Astrocyte (in vitro differentiated cells and primary cell): ENCODE results near the gene DHH. TPM values are rescaled to one million over a fixed set of nuclear protein-coding genes. Genes with fewer than 3 reads are reported as not detected.
A peak's percentile ranks its signal among the peaks of the same experiment; 100 is the strongest.

ENCODE experiments used
- DNase-seq: peaks from one replicate; pipeline ENCODE4 v3.0.0-alpha.2; 2010; ENCODE audit warnings: low read depth
- FAIRE-seq: peaks from 2 replicates; lab custom pipeline; 2011; peaks lifted over from hg19 to GRCh38; lab: Jason Lieb, UNC
- H2AFZ ChIP-seq: 2 replicates; pipeline ENCODE4 v1.6.0; 2012; ENCODE audit warnings: low read depth, low read length, inconsistent platforms
- H3K27ac ChIP-seq: 2 replicates; pipeline ENCODE4 v1.5.1; 2011; ENCODE audit warnings: low read depth, low read length, inconsistent platforms
- H3K27me3 ChIP-seq: 2 replicates; pipeline ENCODE4 v1.6.0; 2011; ENCODE audit warnings: low read length, inconsistent platforms; ENCODE audit not compliant: insufficient read depth
- H3K36me3 ChIP-seq: 2 replicates; pipeline ENCODE4 v1.5.1; 2011; ENCODE audit warnings: low read length, inconsistent platforms; ENCODE audit not compliant: insufficient read depth
- H3K4me1 ChIP-seq: 2 replicates; pipeline ENCODE4 v1.5.1; 2011; ENCODE audit warnings: low read length, inconsistent platforms; ENCODE audit not compliant: insufficient read depth
- H3K4me2 ChIP-seq: 2 replicates; pipeline ENCODE4 v1.6.0; 2012; ENCODE audit warnings: low read length, inconsistent platforms
- H3K4me3 ChIP-seq: 2 replicates; pipeline ENCODE4 v1.5.1; 2011; ENCODE audit warnings: low read depth, mild to moderate bottlenecking, low read length, inconsistent platforms; ENCODE audit not compliant: insufficient read depth
- H3K79me2 ChIP-seq: 2 replicates; pipeline ENCODE4 v1.6.0; 2012; ENCODE audit warnings: mild to moderate bottlenecking, low read length, inconsistent platforms; ENCODE audit not compliant: insufficient read depth
- H3K9ac ChIP-seq: 2 replicates; pipeline ENCODE4 v1.6.0; 2012; ENCODE audit warnings: mild to moderate bottlenecking, low read length, inconsistent platforms
- H3K9me3 ChIP-seq: 2 replicates; pipeline ENCODE4 v1.5.1; 2012; ENCODE audit warnings: low read depth, mild to moderate bottlenecking, low read length, inconsistent platforms; ENCODE audit not compliant: insufficient read depth
- H4K20me1 ChIP-seq: 2 replicates; pipeline ENCODE4 v1.6.0; 2012; ENCODE audit warnings: low read length, inconsistent platforms; ENCODE audit not compliant: insufficient read depth
- H3K27ac Mint-ChIP-seq: one replicate; pipeline ENCODE4 v1.8.0; 2021; ENCODE audit warnings: mild to moderate bottlenecking, mixed read lengths; ENCODE audit not compliant: unreplicated experiment
- H3K27me3 Mint-ChIP-seq: one replicate; pipeline ENCODE4 v1.8.0; 2021; ENCODE audit warnings: low read depth, mixed read lengths; ENCODE audit not compliant: unreplicated experiment
- H3K36me3 Mint-ChIP-seq: one replicate; pipeline ENCODE4 v1.8.0; 2021; ENCODE audit warnings: low read depth, mixed read lengths; ENCODE audit not compliant: unreplicated experiment
- H3K4me1 Mint-ChIP-seq: one replicate; pipeline ENCODE4 v1.8.0; 2021; ENCODE audit warnings: low read depth, mixed read lengths; ENCODE audit not compliant: unreplicated experiment
- H3K4me3 Mint-ChIP-seq: one replicate; pipeline ENCODE4 v1.8.0; 2021; ENCODE audit warnings: mild to moderate bottlenecking, moderate library complexity, mixed read lengths; ENCODE audit not compliant: unreplicated experiment
- H3K9me3 Mint-ChIP-seq: one replicate; pipeline ENCODE4 v1.8.0; 2021; ENCODE audit warnings: mild to moderate bottlenecking, mixed read lengths; ENCODE audit not compliant: unreplicated experiment
- EZH2 ChIP-seq: IDR thresholded peaks from 2 replicates; pipeline ENCODE4 v1.6.1; 2012; ENCODE audit warnings: mild to moderate bottlenecking, low read length, inconsistent platforms; ENCODE audit not compliant: insufficient read depth
- total RNA-seq: library from RNA; stranded (reverse); gene quantifications from 2 replicates; pipeline ENCODE4 v1.2.1, GENCODE V29; 2021
- TF ChIP-seq, protein P1 (sequence below): IDR thresholded peaks from 2 replicates; pipeline ENCODE4 v1.5.1; 2011; ENCODE audit warnings: low read depth, mild to moderate bottlenecking, inconsistent platforms, low read length, moderate library complexity; ENCODE audit not compliant: insufficient read depth

DHH gene
- total RNA-seq, 1 donor from 2014 or later, result 0.16 TPM

DNA sequence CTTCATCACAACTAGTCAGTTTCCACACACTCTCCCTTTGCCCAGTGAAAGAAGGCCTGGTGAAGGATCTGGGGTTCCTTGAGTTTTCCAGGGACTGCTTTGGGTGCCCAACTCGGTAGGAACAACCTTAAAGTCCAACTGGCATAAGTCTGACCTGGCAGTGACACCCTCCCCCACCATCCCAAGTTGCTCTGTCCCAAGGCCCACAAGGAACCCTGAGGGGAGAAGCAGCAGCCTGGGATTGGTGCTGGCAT is 35.6 kb downstream of the DHH start:
- Histone ChIP-seq H3K9me3 (no peaks in the 10 kb centered on the region), H4K20me1 (peaks cover 58% of the 10 kb centered on the region), H3K4me2 (peak overlapping the region; percentile 99), H3K4me3 (peak overlapping the region; percentile 92), H3K4me1 (peaks cover 41% of the 10 kb centered on the region), H2AFZ (no peak overlapping the region), H3K27ac (peak overlapping the region; percentile 98), H3K27me3 (no peaks in the 10 kb centered on the region), H3K79me2 (peaks cover 74% of the 10 kb centered on the region), H3K36me3 (peaks cover 12% of the 10 kb centered on the region), H3K9ac (peak overlapping the region; percentile 97)
- Mint-ChIP-seq H3K9me3 (no peaks in the 10 kb centered on the region), H3K27me3 (no peaks in the 10 kb centered on the region), H3K4me3 (peak overlapping the region; percentile 98), H3K36me3 (peaks cover 14% of the 10 kb centered on the region), H3K4me1 (peaks cover 33% of the 10 kb centered on the region), H3K27ac (peak overlapping the region; percentile 94)
- TF ChIP-seq EZH2, result no peak
- TF ChIP-seq, protein P1, sequence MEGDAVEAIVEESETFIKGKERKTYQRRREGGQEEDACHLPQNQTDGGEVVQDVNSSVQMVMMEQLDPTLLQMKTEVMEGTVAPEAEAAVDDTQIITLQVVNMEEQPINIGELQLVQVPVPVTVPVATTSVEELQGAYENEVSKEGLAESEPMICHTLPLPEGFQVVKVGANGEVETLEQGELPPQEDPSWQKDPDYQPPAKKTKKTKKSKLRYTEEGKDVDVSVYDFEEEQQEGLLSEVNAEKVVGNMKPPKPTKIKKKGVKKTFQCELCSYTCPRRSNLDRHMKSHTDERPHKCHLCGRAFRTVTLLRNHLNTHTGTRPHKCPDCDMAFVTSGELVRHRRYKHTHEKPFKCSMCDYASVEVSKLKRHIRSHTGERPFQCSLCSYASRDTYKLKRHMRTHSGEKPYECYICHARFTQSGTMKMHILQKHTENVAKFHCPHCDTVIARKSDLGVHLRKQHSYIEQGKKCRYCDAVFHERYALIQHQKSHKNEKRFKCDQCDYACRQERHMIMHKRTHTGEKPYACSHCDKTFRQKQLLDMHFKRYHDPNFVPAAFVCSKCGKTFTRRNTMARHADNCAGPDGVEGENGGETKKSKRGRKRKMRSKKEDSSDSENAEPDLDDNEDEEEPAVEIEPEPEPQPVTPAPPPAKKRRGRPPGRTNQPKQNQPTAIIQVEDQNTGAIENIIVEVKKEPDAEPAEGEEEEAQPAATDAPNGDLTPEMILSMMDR, result no peak
- FAIRE-seq, result no peak
- DNase-seq, result no peak

- Histone ChIP-seq H3K4me1 (peaks cover 41% of the 10 kb centered on the region), H4K20me1 (peaks cover 62% of the 10 kb centered on the region), H3K4me3 (peak overlapping the region; percentile 92), H3K9ac (peak overlapping the region; percentile 97), H3K27ac (peak overlapping the region; percentile 98), H3K4me2 (peak overlapping the region; percentile 99), H3K27me3 (no peaks in the 10 kb centered on the region), H3K36me3 (peaks cover 17% of the 10 kb centered on the region), H3K9me3 (no peaks in the 10 kb centered on the region), H3K79me2 (peaks cover 79% of the 10 kb centered on the region), H2AFZ (no peak overlapping the region)
- Mint-ChIP-seq H3K4me3 (peak overlapping the region; percentile 98), H3K27ac (peak overlapping the region; percentile 94), H3K27me3 (no peaks in the 10 kb centered on the region), H3K9me3 (no peaks in the 10 kb centered on the region), H3K4me1 (peaks cover 33% of the 10 kb centered on the region), H3K36me3 (peaks cover 14% of the 10 kb centered on the region)
- no peak for FAIRE-seq
- TF ChIP-seq EZH2, result no peak
- TF ChIP-seq, protein P1, result no peak
- DNase-seq, result no peak
Observed at GRCh38 chr12:49058366-49059044, 36.1 kb downstream of the DHH start.

DNA sequence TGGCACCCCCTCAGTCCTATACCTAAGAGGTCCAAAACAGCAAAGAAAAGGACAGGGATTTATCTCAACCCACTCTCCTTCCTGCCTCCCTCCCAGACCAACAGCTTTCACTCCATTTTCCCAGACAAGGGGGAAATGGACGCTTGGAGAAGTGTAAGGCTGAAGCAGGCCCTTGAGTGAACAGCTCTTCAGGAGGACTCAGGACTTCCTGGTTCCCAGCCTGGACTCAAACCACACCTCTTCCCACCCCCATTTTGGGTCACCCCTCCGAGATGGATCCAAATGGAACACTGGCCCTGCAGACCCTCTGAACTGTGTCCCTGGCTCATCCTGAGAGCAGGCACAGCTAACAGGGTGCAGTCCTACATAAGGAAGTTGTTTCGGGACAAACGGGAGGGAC is 36.7 kb downstream of the DHH start:
- peak overlapping the region; percentile 98 for H3K4me3 Mint-ChIP-seq
- no peaks in the 10 kb centered on the region for H3K27me3 Mint-ChIP-seq
- peak overlapping the region; percentile 99 for H3K4me2 ChIP-seq
- H3K4me1 ChIP-seq, result peaks cover 41% of the 10 kb centered on the region
- FAIRE-seq, result no peak
- TF ChIP-seq EZH2, result no peak
- TF ChIP-seq, protein P1, result no peak
- peaks cover 85% of the 10 kb centered on the region for H3K79me2 ChIP-seq
- H3K27ac Mint-ChIP-seq, result peak overlapping the region; percentile 55
- no peak overlapping the region for H3K27ac ChIP-seq
- peak overlapping the region; percentile 97 for H3K9ac ChIP-seq
- no peak for DNase-seq
- H2AFZ ChIP-seq, result no peak overlapping the region
- peaks cover 33% of the 10 kb centered on the region for H3K4me1 Mint-ChIP-seq
- H3K9me3 ChIP-seq, result no peaks in the 10 kb centered on the region
- H3K9me3 Mint-ChIP-seq, result no peaks in the 10 kb centered on the region
- peaks cover 23% of the 10 kb centered on the region for H3K36me3 ChIP-seq
- H3K4me3 ChIP-seq, result peak overlapping the region; percentile 92
- peaks cover 68% of the 10 kb centered on the region for H4K20me1 ChIP-seq
- peaks cover 14% of the 10 kb centered on the region for H3K36me3 Mint-ChIP-seq
- H3K27me3 ChIP-seq, result no peaks in the 10 kb centered on the region
